Loucy (cell line): ENCODE results near the gene BCR.

ENCODE experiments used
- CTCF ChIP-seq: fragments of 200-600 bp; sonication (generic); conservative IDR thresholded peaks from 2 replicates; pipeline ENCODE4 v1.5.1; 2014; ENCODE audit warnings: mild to moderate bottlenecking, antibody characterized with exemption, low read length
- EZH2phosphoT487 ChIP-seq: fragments of 200-600 bp; IDR thresholded peaks from 2 replicates; pipeline ENCODE4 v1.6.1; 2018; ENCODE audit warnings: antibody characterized with exemption, mild to moderate bottlenecking, moderate library complexity, borderline replicate concordance

- TF ChIP-seq CTCF (no peak), EZH2phosphoT487 (no peak)
Observed at GRCh38 chr22:23253475-23254055, 73.3 kb downstream of the BCR start.
